T-cell (primary cell): Measurements from ENCODE around the gene SIPA1L3. TPM values are rescaled to one million over a fixed set of nuclear protein-coding genes. Genes with fewer than 3 reads are reported as not detected.

Source experiments
- ATAC-seq, 4 experiments: fragments of 200-7000 bp in 3 of 4; fragments of 150-1000 bp in 1 of 4; cut with Tn5 transposase; replicated peaks in 1 of 4; 1 replicate in 3 of 4; 2 replicates in 1 of 4; pipeline ENCODE4 v1.10.0; 2021; ENCODE audit warnings: moderate library complexity in 3 of 4, mild to moderate bottlenecking in 2 of 4, moderate number of reproducible peaks in 1 of 4
- CTCF ChIA-PET, 2 donors: fragments of 300-600 bp; sonication (Branson Sonifier 250); formaldehyde crosslinking; loops; one replicate each; lab custom pipeline; 2022; ENCODE audit warnings: antibody characterized with exemption in 2 of 2; lab: Charles Lee
- POLR2A ChIA-PET, 2 donors: fragments of 300-600 bp; sonication (Branson Sonifier 250); formaldehyde crosslinking; loops; one replicate each; lab custom pipeline; 2022; ENCODE audit warnings: antibody characterized with exemption in 2 of 2; lab: Charles Lee
- DNase-seq, 35 experiments: peaks; one replicate each; pipeline versions ENCODE4 v3.0.0 to v3.0.0-alpha.2; 2013 to 2023
- H3K27ac ChIP-seq: one replicate; pipeline ENCODE4 v1.5.1; 2013; ENCODE audit warnings: low read length
- H3K27me3 ChIP-seq, 2 experiments: replicated peaks in 1 of 2; 1 replicate in 1 of 2; 2 replicates in 1 of 2; pipeline versions ENCODE4 v1.6.1 to v1.7.0; 2013; ENCODE audit warnings: low read length in 1 of 2, mixed read lengths in 1 of 2; ENCODE audit not compliant: control insufficient read depth in 2 of 2, insufficient read depth in 2 of 2; ENCODE audit errors: extremely low read depth in 1 of 2
- H3K36me3 ChIP-seq, 2 donors: 1 replicate in 1 of 2; 2 replicates in 1 of 2; pipeline versions ENCODE4 v1.6.1 to v1.7.0; 2013; ENCODE audit warnings: low read length in 1 of 2; ENCODE audit not compliant: control insufficient read depth in 2 of 2, insufficient read depth in 1 of 2; ENCODE audit errors: extremely low read depth in 1 of 2
- H3K4me1 ChIP-seq, 2 experiments: 1 replicate in 1 of 2; 2 replicates in 1 of 2; pipeline versions ENCODE4 v1.6.1 to v1.7.0; 2013; ENCODE audit warnings: low read length in 2 of 2, mixed read lengths in 1 of 2; ENCODE audit not compliant: insufficient read depth in 2 of 2, control insufficient read depth in 1 of 2; ENCODE audit errors: extremely low read depth in 1 of 2
- H3K4me3 ChIP-seq, 2 donors: 1 replicate in 1 of 2; 2 replicates in 1 of 2; pipeline versions ENCODE4 v1.5.1 to v1.7.0; 2013; ENCODE audit warnings: mild to moderate bottlenecking in 2 of 2, low read length in 1 of 2, moderate library complexity in 1 of 2; ENCODE audit not compliant: control insufficient read depth in 1 of 2; ENCODE audit errors: extremely low read depth in 1 of 2
- H3K9me3 ChIP-seq: 2 replicates; pipeline ENCODE4 v1.7.0; 2013
- H3K27ac Mint-ChIP-seq, 2 donors: one replicate each; pipeline ENCODE4 v1.8.0; 2020 to 2021; ENCODE audit warnings: mild to moderate bottlenecking in 2 of 2, mixed read lengths in 2 of 2
- H3K27me3 Mint-ChIP-seq, 2 donors: one replicate each; pipeline ENCODE4 v1.8.0; 2021 to 2022; ENCODE audit warnings: mixed read lengths in 2 of 2
- H3K36me3 Mint-ChIP-seq: one replicate; pipeline ENCODE4 v1.8.0; 2021; ENCODE audit warnings: mixed read lengths
- H3K4me1 Mint-ChIP-seq, 3 donors: one replicate each; pipeline ENCODE4 v1.8.0; 2020 to 2022; ENCODE audit warnings: mixed read lengths in 3 of 3, mild to moderate bottlenecking in 1 of 3
- H3K4me3 Mint-ChIP-seq, 3 donors: one replicate each; pipeline ENCODE4 v1.8.0; 2020 to 2022; ENCODE audit warnings: mild to moderate bottlenecking in 3 of 3, mixed read lengths in 3 of 3, moderate library complexity in 3 of 3
- H3K9me3 Mint-ChIP-seq, 3 donors: one replicate each; pipeline ENCODE4 v1.8.0; 2020 to 2022; ENCODE audit warnings: mixed read lengths in 3 of 3
- WGBS: methylation state at CpG from one replicate; pipeline ENCODE4 v1.1.5; 2013; ENCODE audit warnings: missing lambda C conversion rate; ENCODE audit not compliant: insufficient coverage; 5-methylcytosine and 5-hydroxymethylcytosine counted together
- total RNA-seq, 35 experiments: library from RNA in 6 of 35; stranded (reverse) in 6 of 35; fragments of 120-200 nt in 1 of 35; gene quantifications; one replicate each; pipeline versions ENCODE4 v1.2.1 to v1.2.4 and lab custom pipeline; 2013 to 2026

SIPA1L3 gene
- total RNA-seq, 5 donors from 2014 or later (not counting 1 experiment from before 2014, with no cell fraction given), result 26.2 to 40.6 (median 35.5) TPM

DNA sequence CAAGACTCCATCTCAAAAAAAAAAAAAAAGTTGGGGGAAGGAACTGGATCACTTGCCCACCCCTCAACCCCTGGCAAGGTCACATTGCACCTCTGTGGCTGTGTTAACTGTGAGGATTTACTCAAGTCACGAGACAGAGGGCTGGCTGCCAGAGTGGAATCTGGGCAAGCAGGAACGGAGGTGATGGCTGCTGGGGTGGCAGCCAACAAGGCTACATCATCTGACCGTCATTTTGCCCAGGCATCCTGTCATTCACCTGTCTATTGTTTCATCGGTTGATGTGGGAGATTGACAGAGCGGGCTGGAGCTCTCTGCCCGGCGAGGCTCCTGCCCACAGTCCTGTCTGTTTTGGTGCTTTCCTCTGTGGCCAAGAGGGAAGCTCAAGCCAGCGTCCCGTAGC, 241.3 kb downstream of the SIPA1L3 start:
- 91% methylated on average over 7 of the region's 9 CpGs for WGBS
- H3K4me3 Mint-ChIP-seq, result no peak overlapping the region
- H3K27ac Mint-ChIP-seq, result no peak overlapping the region
- no peaks in the 10 kb centered on the region for H3K27me3 ChIP-seq
- ChIA-PET CTCF (interaction anchor here in 1 of 2 donors (0.6 kb wide), 1 partner anchor 286 kb away, joined by 7 read pairs; no protein-coding TSS in a partner anchor), POLR2A (no interaction called here)
- H3K27me3 Mint-ChIP-seq, result no peaks in the 10 kb centered on the region
- H3K9me3 ChIP-seq, result no peaks in the 10 kb centered on the region
- H3K27ac ChIP-seq, result no peak overlapping the region
- no peak for DNase-seq
- H3K36me3 Mint-ChIP-seq, result peaks cover 43% of the 10 kb centered on the region
- H3K9me3 Mint-ChIP-seq, result no peaks in the 10 kb centered on the region
- no peak overlapping the region for H3K4me3 ChIP-seq
- H3K4me1 Mint-ChIP-seq, result no peaks in the 10 kb centered on the region
- no peaks in the 10 kb centered on the region for H3K4me1 ChIP-seq
- peaks cover 0 to 14% of the 10 kb centered on the region in 2 donors for H3K36me3 ChIP-seq
- ATAC-seq, result no peak

DNA sequence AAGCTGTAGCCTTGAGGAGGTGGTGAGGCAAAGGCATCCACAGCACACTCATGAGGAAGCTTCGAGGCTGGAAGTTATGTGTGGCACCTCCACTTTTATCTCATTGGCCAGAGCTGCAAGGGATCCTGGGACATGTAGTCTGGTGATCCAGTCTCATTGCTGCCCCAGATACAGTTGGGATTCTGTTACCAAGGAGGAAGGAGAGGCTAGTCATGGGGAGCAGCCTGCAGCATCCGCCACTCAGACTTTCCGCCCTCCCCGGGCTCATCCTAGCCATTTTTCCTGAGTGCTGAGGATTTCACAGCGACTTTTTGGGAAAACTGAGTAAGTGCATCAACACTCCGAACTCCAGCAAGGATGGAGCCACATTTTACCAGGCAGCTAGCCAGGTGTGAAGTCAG, 242.7 kb downstream of the SIPA1L3 start:
- ChIA-PET POLR2A (no interaction called here), CTCF (interaction anchor here in 1 of 2 donors (0.5 kb wide), 1 partner anchor 244 kb away, joined by 5 read pairs; no protein-coding TSS in a partner anchor)
- no peaks in the 10 kb centered on the region for H3K4me1 ChIP-seq
- DNase-seq (no peak), ATAC-seq (no peak)
- peaks cover 42% of the 10 kb centered on the region for H3K36me3 Mint-ChIP-seq
- no peak overlapping the region for H3K4me3 ChIP-seq
- H3K4me1 Mint-ChIP-seq, result no peaks in the 10 kb centered on the region
- no peak overlapping the region for H3K4me3 Mint-ChIP-seq
- no peaks in the 10 kb centered on the region for H3K27me3 ChIP-seq
- H3K9me3 Mint-ChIP-seq, result no peaks in the 10 kb centered on the region
- 86% methylated on average over 6 of the region's 6 CpGs for WGBS
- no peak overlapping the region for H3K27ac Mint-ChIP-seq
- H3K36me3 ChIP-seq, result peaks cover 0 to 9% of the 10 kb centered on the region in 2 donors
- no peaks in the 10 kb centered on the region for H3K9me3 ChIP-seq
- no peaks in the 10 kb centered on the region for H3K27me3 Mint-ChIP-seq
- H3K27ac ChIP-seq, result no peak overlapping the region

DNA sequence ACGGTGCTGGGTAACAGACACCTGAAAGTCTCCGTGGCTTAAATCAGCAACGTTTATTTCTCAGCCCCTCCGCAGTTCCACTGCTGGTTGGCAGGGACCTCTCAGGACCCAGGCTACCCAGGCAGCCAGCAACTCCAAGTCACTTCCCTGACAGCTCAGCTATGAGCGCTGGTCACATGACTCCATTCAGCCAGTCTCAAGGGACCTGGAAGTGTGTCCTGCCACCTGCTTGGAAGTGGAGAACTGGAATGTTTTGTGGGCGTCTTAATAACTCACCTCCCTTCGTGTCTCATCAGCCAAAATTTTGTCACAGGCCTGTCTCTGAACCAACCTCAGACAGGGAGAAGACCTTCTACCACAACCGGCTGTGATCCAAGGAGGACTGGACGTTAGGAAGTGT, 244.2 kb downstream of the SIPA1L3 start:
- DNase-seq (no peak), ATAC-seq (no peak)
- no peaks in the 10 kb centered on the region for H3K4me1 Mint-ChIP-seq
- POLR2A ChIA-PET, result no interaction called here
- H3K4me3 ChIP-seq, result no peak overlapping the region
- CTCF ChIA-PET, result interaction anchor here in 1 of 2 donors (0.7 kb wide), 1 partner anchor 160 kb away, joined by 15 read pairs; no protein-coding TSS in a partner anchor
- no peak overlapping the region for H3K4me3 Mint-ChIP-seq
- H3K27me3 ChIP-seq, result no peaks in the 10 kb centered on the region
- H3K9me3 Mint-ChIP-seq, result no peaks in the 10 kb centered on the region
- H3K36me3 Mint-ChIP-seq, result peaks cover 39% of the 10 kb centered on the region
- H3K9me3 ChIP-seq, result no peaks in the 10 kb centered on the region
- WGBS, result 85% methylated on average over 8 of the region's 9 CpGs
- no peaks in the 10 kb centered on the region for H3K4me1 ChIP-seq
- no peak overlapping the region for H3K27ac ChIP-seq
- H3K36me3 ChIP-seq, result peaks cover 0 to 6% of the 10 kb centered on the region in 2 donors
- H3K27ac Mint-ChIP-seq, result no peak overlapping the region
- no peaks in the 10 kb centered on the region for H3K27me3 Mint-ChIP-seq

- peaks cover 3 to 6% of the 10 kb centered on the region in 2 donors for H3K36me3 ChIP-seq
- H3K27ac Mint-ChIP-seq, result no peak overlapping the region
- H3K27ac ChIP-seq, result no peak overlapping the region
- ChIA-PET POLR2A (no interaction called here), CTCF (interaction anchor here in 1 of 2 donors (0.5 kb wide), 1 partner anchor 34 kb away, joined by 5 read pairs; no protein-coding TSS in a partner anchor)
- H3K9me3 Mint-ChIP-seq, result no peaks in the 10 kb centered on the region
- DNase-seq, result no peak
- peaks cover 34% of the 10 kb centered on the region for H3K36me3 Mint-ChIP-seq
- H3K4me1 Mint-ChIP-seq, result no peaks in the 10 kb centered on the region
- H3K27me3 ChIP-seq, result no peaks in the 10 kb centered on the region
- no peaks in the 10 kb centered on the region for H3K27me3 Mint-ChIP-seq
- WGBS, result 98% methylated on average over 28 of the region's 40 CpGs
- H3K9me3 ChIP-seq, result no peaks in the 10 kb centered on the region
- no peak for ATAC-seq
- no peak overlapping the region for H3K4me3 Mint-ChIP-seq
- no peak overlapping the region for H3K4me3 ChIP-seq
- H3K4me1 ChIP-seq, result no peaks in the 10 kb centered on the region
Observed at GRCh38 chr19:38152461-38153379, 245.7 kb downstream of the SIPA1L3 start.

DNA sequence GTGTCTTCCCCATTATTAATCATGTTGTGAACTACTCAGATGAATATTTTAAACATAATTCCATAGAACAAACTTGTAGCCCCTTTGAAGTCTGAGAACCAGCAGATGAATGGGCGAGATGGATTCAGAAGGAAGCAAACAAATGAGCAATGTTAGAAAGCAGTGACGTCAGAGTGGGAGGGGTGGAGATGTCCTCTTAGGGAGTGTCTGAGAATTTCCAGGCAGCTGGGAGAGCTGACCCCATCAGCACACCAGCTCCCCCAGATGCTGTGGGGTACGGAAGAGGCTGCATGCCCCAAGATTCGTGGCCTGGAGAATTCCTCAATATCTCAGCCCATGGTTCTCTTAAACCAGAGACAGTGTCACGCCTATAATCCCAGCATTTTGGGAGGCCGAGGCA, 248.4 kb downstream of the SIPA1L3 start:
- H3K4me1 ChIP-seq, result no peaks in the 10 kb centered on the region
- no peak overlapping the region for H3K4me3 ChIP-seq
- H3K27me3 ChIP-seq, result no peaks in the 10 kb centered on the region
- 80% methylated on average over 1 of the region's 6 CpGs for WGBS
- DNase-seq (no peak), ATAC-seq (no peak)
- Mint-ChIP-seq H3K9me3 (peaks cover 0 to under 1% (median 0%) of the 10 kb centered on the region in 3 donors), H3K27ac (no peak overlapping the region), H3K4me1 (no peaks in the 10 kb centered on the region), H3K36me3 (peaks cover 36% of the 10 kb centered on the region), H3K27me3 (no peaks in the 10 kb centered on the region), H3K4me3 (no peak overlapping the region)
- CTCF ChIA-PET, result no interaction called here
- POLR2A ChIA-PET, result no interaction called here
- no peaks in the 10 kb centered on the region for H3K9me3 ChIP-seq
- H3K27ac ChIP-seq, result no peak overlapping the region
- peaks cover 6 to 9% of the 10 kb centered on the region in 2 donors for H3K36me3 ChIP-seq

DNA sequence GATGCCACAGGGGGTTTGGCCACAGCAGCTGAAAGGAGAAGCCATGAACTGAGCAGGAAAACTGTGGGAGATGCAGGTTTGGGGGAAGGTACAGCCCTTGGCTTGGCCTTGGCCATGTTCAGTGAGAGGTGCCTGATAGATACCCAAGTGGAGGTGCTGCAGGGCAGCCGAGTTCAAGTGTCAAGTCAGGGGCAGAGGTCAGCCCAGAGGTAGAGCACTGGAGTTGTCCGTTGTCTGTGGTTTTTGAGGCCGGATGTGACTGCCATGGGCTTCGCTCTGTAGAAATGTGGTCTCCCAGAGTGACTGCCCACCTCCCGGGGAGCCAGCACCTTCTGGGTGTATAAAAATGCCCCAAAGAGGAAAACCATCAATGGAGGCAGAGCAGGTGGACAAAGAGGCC, 251.7 kb downstream of the SIPA1L3 start:
- H3K27ac Mint-ChIP-seq, result no peak overlapping the region

More for the DNA sequence above, 251.7 kb downstream of the SIPA1L3 start:
- Histone ChIP-seq H3K4me3 (no peak overlapping the region), H3K4me1 (no peaks in the 10 kb centered on the region), H3K27me3 (no peaks in the 10 kb centered on the region), H3K36me3 (peaks cover 15 to 18% of the 10 kb centered on the region in 2 donors), H3K9me3 (no peaks in the 10 kb centered on the region), H3K27ac (no peak overlapping the region)
- 78% methylated on average over 5 of the region's 5 CpGs for WGBS
- POLR2A ChIA-PET, result no interaction called here
- CTCF ChIA-PET, result no interaction called here
- H3K4me1 Mint-ChIP-seq, result no peaks in the 10 kb centered on the region
- H3K27me3 Mint-ChIP-seq, result no peaks in the 10 kb centered on the region
- peaks cover 58% of the 10 kb centered on the region for H3K36me3 Mint-ChIP-seq
- H3K4me3 Mint-ChIP-seq, result no peak overlapping the region
- peaks cover 0 to 4% (median 3%) of the 10 kb centered on the region in 3 donors for H3K9me3 Mint-ChIP-seq
- DNase-seq, result no peak
- ATAC-seq, result no peak
